Measurements from ENCODE around the gene RYR3. TPM values are rescaled to one million over a fixed set of nuclear protein-coding genes. Genes with fewer than 3 reads are reported as not detected.

The RYR3 gene
- total RNA-seq, 1 experiment from 2014 or later = not detected

DNA sequence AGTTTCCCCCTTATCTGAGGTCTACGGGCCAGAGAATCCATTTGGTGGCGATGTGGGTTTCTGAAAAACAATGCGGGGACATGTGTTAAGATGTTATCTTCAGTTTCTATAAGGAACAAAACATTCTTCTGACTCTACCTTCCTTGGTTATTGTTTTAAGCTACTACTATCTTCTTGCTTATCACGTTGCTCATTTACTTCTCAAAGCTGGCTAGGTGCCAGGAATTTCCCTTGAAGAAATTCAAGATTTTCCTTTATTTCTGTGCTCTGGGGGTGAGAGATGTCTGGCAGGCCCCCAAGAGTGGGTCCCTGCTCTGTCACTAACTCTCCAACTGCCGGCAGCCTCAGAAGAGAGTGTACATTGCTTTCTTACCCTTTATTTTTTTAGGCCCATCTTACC, 119.8 kb downstream of the RYR3 start:
- H3K27ac ChIP-seq (ENCODE audit: low read depth, low read length, poor library complexity, severe bottlenecking) = no peak overlapping the region
- no peaks in the 10 kb centered on the region for H3K27me3 ChIP-seq (replicated peaks; ENCODE audit: insufficient read depth, low read depth, low read length, poor library complexity)
- no peaks in the 10 kb centered on the region for H3K4me1 ChIP-seq (ENCODE audit: insufficient read depth, low read length, poor library complexity, severe bottlenecking)
- no TSS peak for BruUV-seq (replicated peaks)
- ChIA-PET POLR2A (ENCODE audit: low non-redundant PET) (no interaction called here), CTCF (no interaction called here)
- no peaks in the 10 kb centered on the region for H3K36me3 ChIP-seq (ENCODE audit: insufficient read depth, low read length, poor library complexity, severe bottlenecking)
- intact Hi-C loops (cut with micrococcal nuclease; ENCODE audit: unreplicated experiment) = no loop called here
- TF ChIP-seq, protein P1, sequence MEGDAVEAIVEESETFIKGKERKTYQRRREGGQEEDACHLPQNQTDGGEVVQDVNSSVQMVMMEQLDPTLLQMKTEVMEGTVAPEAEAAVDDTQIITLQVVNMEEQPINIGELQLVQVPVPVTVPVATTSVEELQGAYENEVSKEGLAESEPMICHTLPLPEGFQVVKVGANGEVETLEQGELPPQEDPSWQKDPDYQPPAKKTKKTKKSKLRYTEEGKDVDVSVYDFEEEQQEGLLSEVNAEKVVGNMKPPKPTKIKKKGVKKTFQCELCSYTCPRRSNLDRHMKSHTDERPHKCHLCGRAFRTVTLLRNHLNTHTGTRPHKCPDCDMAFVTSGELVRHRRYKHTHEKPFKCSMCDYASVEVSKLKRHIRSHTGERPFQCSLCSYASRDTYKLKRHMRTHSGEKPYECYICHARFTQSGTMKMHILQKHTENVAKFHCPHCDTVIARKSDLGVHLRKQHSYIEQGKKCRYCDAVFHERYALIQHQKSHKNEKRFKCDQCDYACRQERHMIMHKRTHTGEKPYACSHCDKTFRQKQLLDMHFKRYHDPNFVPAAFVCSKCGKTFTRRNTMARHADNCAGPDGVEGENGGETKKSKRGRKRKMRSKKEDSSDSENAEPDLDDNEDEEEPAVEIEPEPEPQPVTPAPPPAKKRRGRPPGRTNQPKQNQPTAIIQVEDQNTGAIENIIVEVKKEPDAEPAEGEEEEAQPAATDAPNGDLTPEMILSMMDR (conservative IDR thresholded peaks at IDR 0.05; ENCODE audit: low read depth, low read length) = no peak
- TF ChIP-seq EZH2 (IDR thresholded peaks at IDR 0.05; ENCODE audit: borderline replicate concordance, low read depth, low read length, poor library complexity, severe bottlenecking) = no peak
- H3K4me3 ChIP-seq (ENCODE audit: low read depth, low read length, poor library complexity, severe bottlenecking) = no peak overlapping the region
- DNase-seq (ENCODE audit: low spot score) = no peak
- H3K9me3 ChIP-seq (ENCODE audit: low read depth, low read length, poor library complexity, severe bottlenecking) = no peaks in the 10 kb centered on the region

DNA sequence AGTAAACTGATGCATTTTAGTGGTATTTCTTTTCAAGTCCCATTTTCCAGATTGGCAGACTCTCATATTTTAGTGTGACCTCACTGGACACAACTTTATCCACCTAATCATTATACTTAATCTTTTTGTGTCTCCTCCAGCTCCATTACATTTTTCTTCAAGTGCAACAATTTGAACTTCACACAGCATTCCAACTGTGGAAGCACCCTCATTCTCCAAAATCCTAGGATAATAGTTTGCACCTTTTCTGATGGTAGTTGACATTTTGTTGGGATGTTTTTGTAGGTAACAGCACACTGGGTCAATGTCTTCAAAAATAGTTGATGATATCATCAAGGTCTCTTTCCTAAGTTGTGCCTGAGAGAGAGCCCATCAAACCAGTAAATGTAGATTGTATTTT, 123.1 kb downstream of the RYR3 start:
- DNase-seq (ENCODE audit: low spot score) = no peak
- no TSS peak for BruUV-seq (replicated peaks)
- H3K27me3 ChIP-seq (replicated peaks; ENCODE audit: insufficient read depth, low read depth, low read length, poor library complexity) = no peaks in the 10 kb centered on the region
- TF ChIP-seq, protein P1 (conservative IDR thresholded peaks at IDR 0.05; ENCODE audit: low read depth, low read length) = no peak
- TF ChIP-seq EZH2 (IDR thresholded peaks at IDR 0.05; ENCODE audit: borderline replicate concordance, low read depth, low read length, poor library complexity, severe bottlenecking) = no peak
- CTCF ChIA-PET = no interaction called here
- intact Hi-C loops (cut with micrococcal nuclease; ENCODE audit: unreplicated experiment) = no loop called here
- H3K36me3 ChIP-seq (ENCODE audit: insufficient read depth, low read length, poor library complexity, severe bottlenecking) = no peaks in the 10 kb centered on the region
- H3K9me3 ChIP-seq (ENCODE audit: low read depth, low read length, poor library complexity, severe bottlenecking) = no peaks in the 10 kb centered on the region
- H3K27ac ChIP-seq (ENCODE audit: low read depth, low read length, poor library complexity, severe bottlenecking) = no peak overlapping the region
- POLR2A ChIA-PET (ENCODE audit: low non-redundant PET) = no interaction called here
- no peak overlapping the region for H3K4me3 ChIP-seq (ENCODE audit: low read depth, low read length, poor library complexity, severe bottlenecking)
- H3K4me1 ChIP-seq (ENCODE audit: insufficient read depth, low read length, poor library complexity, severe bottlenecking) = no peaks in the 10 kb centered on the region

DNA sequence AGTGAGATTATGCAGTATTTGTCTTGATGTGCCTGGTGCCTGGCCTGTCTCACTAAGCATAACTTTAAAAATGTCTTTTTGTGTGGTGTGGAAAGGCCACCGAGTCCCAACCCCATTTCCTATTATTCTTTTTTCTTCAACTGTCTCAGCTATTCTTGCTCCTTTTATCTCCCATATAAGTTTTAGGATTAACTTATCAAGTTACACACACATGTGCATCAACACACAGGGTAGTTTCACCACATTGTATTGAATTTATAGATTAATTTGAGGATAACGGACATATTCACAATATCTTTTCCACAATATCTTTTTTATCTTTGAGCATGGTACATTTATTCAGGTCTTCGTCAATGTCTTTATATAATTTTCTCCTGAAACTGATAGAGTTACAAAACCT, 127.6 kb downstream of the RYR3 start:
- no peaks in the 10 kb centered on the region for H3K9me3 ChIP-seq (ENCODE audit: low read depth, low read length, poor library complexity, severe bottlenecking)
- H3K4me3 ChIP-seq (ENCODE audit: low read depth, low read length, poor library complexity, severe bottlenecking) = no peak overlapping the region
- no peaks in the 10 kb centered on the region for H3K36me3 ChIP-seq (ENCODE audit: insufficient read depth, low read length, poor library complexity, severe bottlenecking)
- BruUV-seq (replicated peaks) = no TSS peak
- H3K27me3 ChIP-seq (replicated peaks; ENCODE audit: insufficient read depth, low read depth, low read length, poor library complexity) = peaks cover 14% of the 10 kb centered on the region
- TF ChIP-seq, protein P1 (conservative IDR thresholded peaks at IDR 0.05; ENCODE audit: low read depth, low read length) = no peak
- TF ChIP-seq EZH2 (IDR thresholded peaks at IDR 0.05; ENCODE audit: borderline replicate concordance, low read depth, low read length, poor library complexity, severe bottlenecking) = no peak
- H3K27ac ChIP-seq (ENCODE audit: low read depth, low read length, poor library complexity, severe bottlenecking) = no peak overlapping the region
- DNase-seq (ENCODE audit: low spot score) = no peak
- ChIA-PET CTCF (no interaction called here), POLR2A (ENCODE audit: low non-redundant PET) (no interaction called here)
- H3K4me1 ChIP-seq (ENCODE audit: insufficient read depth, low read length, poor library complexity, severe bottlenecking) = no peaks in the 10 kb centered on the region
- intact Hi-C loops (cut with micrococcal nuclease; ENCODE audit: unreplicated experiment) = loop anchor here (5.0 kb wide), 1 partner anchor 126 kb away; the partner anchor contains the start of gene RYR3

All from A673 (cell line).